Central memory CD4-positive, alpha-beta T cell (primary cell): Measurements from ENCODE around the gene ZBTB42.

Source experiments
- DNase-seq: peaks from one replicate; pipeline ENCODE4 v3.0.0; 2022
- total RNA-seq, 3 experiments: gene quantifications; one replicate each; lab custom pipeline; 2026; lab: John Stamatoyannopoulos, UW

The ZBTB42 gene
- 5.2 to 9.6 (median 8.5) reads per million in 3 experiments for total RNA-seq

GRCh38 chr14:104800771-104801519, at the start of gene ZBTB42:
ZBTB42 (plus strand) TSS chr14:104801101; CDS start chr14:104801198, 97 bp downstream.
- peak; percentile 74 for DNase-seq

GRCh38 chr14:104751539-104752422, 49.1 kb upstream of the ZBTB42 start:
- DNase-seq, result no peak

GRCh38 chr14:104752423-104752734, 48.5 kb upstream of the ZBTB42 start:
- DNase-seq, result no peak

DNA sequence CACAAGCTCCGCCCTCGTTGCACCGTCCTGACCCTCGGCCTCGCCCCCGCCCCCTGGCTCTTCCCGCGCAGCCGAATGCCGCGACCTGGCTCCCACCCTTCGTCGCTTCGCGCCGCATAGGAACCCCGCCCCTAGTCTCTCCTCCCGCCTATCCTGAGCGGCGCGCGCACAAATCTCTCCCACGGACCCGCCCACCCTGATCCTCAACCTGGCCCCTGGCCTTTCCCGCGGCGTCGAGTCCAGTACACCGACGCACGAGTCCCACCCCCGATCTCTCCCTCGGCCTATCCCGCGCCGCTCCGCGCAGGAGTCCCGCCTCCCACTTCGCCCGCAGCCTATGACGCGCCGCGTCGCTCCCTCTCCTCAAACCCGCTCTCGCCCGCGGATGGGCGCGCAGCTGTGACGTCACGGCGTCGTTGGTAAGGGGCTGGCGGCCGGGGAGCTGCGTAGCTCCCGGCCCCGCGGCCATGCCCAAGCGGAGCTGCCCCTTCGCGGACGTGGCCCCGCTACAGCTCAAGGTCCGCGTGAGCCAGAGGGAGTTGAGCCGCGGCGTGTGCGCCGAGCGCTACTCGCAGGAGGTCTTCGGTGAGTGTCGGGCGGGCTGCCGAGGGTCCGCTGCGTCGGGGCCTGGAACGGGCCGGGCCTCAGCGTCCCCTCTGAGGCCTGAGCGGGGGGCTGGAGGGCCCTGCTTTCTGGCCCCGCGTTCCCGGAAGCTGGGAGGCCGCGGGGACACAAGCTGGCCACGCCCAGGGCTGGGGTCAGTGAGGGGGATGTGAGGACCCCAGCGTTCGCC, 48.0 kb upstream of the ZBTB42 start, which contains the start of gene SIVA1:
SIVA1 (plus strand) TSS at position 413 of the 793 bp plus-strand sequence; CDS start at position 468, 55 bp downstream.
- peak; percentile 99 for DNase-seq

DNA sequence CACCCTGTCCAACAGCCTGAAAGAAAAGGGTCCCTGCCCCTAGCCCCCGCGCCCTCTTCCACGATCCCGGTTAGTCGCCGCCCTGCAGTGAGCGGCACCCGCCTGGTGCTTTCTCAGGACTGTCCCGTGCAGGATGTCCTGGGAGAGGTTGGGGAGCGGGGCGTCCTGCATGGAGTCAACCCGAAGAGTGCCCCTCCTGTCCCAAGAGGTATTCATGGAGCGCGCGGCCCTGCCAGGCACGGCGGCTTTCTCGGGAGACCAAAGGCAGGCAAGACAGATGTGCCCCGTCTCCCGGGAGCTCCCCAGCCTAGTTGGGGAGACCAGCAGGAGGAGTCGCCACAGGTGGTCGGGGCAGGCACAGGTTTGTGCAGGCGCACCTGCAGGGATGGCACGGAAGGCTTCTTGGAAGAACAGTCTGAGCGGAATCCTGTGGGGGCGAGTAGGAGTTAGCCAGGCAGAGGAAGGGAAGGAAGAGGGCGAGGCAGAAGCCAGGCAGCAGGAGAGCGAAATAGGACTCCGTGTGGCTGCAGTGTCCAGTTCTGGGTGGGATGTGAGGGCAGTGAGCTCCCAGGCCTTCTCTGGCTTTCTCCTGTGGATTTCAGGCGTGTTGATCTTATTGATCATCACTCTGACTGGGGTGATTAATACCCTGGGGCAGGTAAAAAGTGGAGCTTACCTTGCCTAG, 47.2 kb upstream of the ZBTB42 start:
- no peak for DNase-seq

- no peak for DNase-seq
Measured at GRCh38 chr14:104754213-104754851, 46.6 kb upstream of the ZBTB42 start.

DNA sequence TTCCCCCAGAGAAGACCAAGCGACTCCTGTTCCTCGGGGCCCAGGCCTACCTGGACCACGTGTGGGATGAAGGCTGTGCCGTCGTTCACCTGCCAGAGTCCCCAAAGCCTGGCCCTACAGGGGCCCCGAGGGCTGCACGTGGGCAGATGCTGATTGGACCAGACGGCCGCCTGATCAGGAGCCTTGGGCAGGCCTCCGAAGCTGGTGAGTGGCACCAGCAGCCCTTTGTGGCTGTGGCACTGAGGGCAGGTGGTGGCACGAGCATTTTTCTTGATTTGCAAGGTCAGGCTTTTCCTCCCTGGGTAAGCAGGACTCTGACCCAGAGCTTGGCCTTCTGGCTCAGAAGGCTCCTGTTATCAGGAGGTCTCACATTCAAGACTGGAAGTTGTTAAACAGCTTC, 45.3 kb upstream of the ZBTB42 start:
- DNase-seq, result no peak

GRCh38 chr14:104756477-104757237, 44.2 kb upstream of the ZBTB42 start:
- DNase-seq, result no peak

DNA sequence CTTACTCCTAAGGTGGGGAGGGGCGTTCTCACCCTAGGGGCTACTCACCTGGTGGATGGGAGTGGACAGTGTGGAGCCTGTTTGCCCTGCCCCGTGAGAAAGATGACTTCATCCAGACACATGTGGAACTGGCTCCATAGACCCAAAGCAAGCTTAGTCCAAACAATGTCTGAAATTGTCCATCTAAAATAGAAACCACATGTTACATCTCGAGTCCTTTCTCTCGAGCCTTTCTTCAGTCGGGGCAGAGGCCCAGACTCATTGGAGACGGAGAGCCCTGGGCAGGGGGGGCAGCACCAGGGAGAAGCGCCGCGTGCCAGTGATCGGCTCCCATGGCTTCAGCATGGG, 43.7 kb upstream of the ZBTB42 start:
- DNase-seq, result no peak

- DNase-seq, result no peak
Measured at GRCh38 chr14:104757681-104758392, 43.1 kb upstream of the ZBTB42 start.

DNA sequence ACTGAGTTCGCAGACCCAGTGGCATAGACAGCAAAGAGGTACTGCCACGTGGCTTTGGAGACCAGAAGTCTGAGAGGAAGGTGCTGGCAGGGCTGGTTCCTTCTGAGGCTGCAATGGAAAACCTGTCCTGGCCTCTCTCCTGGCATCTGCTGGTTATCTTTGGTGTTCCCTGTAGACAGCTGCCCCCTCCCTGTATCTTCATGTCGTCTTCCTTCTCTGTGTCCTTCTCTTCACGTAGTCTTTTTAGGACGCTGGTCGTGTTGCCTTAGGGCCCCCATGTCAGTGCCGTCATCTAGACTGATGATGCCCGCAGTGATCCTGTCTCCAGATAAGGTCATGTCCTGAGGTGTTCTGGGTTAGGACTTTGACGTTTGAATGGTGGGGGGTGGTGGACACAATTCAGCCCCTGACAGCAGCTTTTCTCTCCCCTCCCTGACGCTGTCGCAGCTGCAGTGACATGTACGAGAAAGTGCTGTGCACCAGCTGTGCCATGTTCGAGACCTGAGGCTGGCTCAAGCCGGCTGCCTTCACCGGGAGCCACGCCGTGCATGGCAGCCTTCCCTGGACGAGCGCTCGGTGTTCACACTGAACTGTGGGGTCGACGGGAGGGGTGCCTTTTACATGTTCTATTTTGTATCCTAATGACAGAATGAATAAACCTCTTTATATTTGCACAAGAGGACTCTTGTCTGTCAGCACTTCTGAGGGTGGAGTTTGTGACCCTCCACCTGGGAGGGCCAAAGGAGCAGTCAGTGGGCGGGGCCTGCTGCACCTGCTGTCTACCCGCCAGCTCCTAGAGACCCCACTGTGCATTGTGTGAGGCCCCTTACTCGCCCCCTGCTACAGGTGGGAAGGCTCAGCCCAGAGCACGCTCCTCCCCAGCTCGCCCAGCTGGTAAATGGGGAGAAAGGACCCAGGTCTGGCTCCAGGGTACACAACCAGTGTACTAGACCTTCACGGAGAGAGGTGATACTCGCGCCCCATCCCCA, 41.6 kb upstream of the ZBTB42 start:
- DNase-seq, result no peak

- no peak for DNase-seq
Measured at GRCh38 chr14:104765517-104765916, 35.4 kb upstream of the ZBTB42 start.

GRCh38 chr14:104766256-104766862, 34.5 kb upstream of the ZBTB42 start:
- no peak for DNase-seq

GRCh38 chr14:104766863-104767633, 33.9 kb upstream of the ZBTB42 start:
- DNase-seq, result no peak

- no peak for DNase-seq
Measured at GRCh38 chr14:104767634-104767918, 33.3 kb upstream of the ZBTB42 start.

- peak; percentile 82 for DNase-seq
Measured at GRCh38 chr14:104768437-104769323, 32.2 kb upstream of the ZBTB42 start.
